ENCODE data around the gene MS4A15.

Gene MS4A15

DNA sequence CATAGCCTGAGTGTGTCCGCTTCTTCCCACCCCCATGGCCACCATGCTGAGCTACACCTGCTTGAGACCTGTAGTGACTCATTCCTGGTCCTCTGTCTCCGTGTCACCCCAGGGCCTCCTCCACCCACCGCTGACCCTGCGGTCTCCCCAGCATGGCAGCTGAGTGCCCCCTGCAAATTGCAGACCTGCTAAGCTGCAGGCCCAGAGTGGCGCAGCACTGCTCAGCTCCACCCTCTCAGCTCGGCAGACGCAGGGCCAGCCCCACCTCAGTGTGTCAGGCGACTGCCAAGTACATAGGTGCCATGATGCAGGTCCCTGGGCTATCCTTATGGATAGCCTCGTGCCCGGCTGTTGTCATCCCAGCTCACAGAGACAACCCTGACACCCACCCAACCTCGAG lies 13.1 kb downstream of the MS4A15 start:
- Histone ChIP-seq H2AK5ac (ENCODE audit: low read depth, low read length) (no peak overlapping the region), H3K23ac (ENCODE audit: low read depth, low read length, poor library complexity) (no peak overlapping the region), H3K4ac (ENCODE audit: low read length) (peak overlapping the region; percentile 39), H4K8ac (ENCODE audit: low read depth, low read length) (no peak overlapping the region), H2BK15ac (ENCODE audit: low read length) (no peak overlapping the region), H3K27me3 (ENCODE audit: control insufficient read depth in 3 of 3, insufficient read depth in 3 of 3, low read depth in 1 of 3, low read length in 3 of 3) (peaks cover 0 to 3% (median 0%) of the 10 kb centered on the region in 3 experiments), H4K91ac (ENCODE audit: low read depth, low read length, poor library complexity) (peak overlapping the region; percentile 35), H3K4me2 (ENCODE audit: insufficient read depth, low read length, poor library complexity, severe bottlenecking) (no peak overlapping the region), H3K9ac (ENCODE audit: low read depth, low read length, poor library complexity) (peak overlapping the region; percentile 50), H3K14ac (ENCODE audit: low read length) (no peak overlapping the region), H3K27ac (replicated peaks; ENCODE audit: low read length) (no peak overlapping the region), H2BK5ac (ENCODE audit: low read length) (no peak overlapping the region), H3K36me3 (replicated peaks in 1 of 2; ENCODE audit: control insufficient read depth in 2 of 2, insufficient read depth in 2 of 2, low read length in 2 of 2) (no peaks in the 10 kb centered on the region), H2AFZ (ENCODE audit: low read length) (no peak overlapping the region), H3K4me3 (ENCODE audit: low read length in 2 of 2) (no peak overlapping the region), H2BK120ac (ENCODE audit: low read depth, low read length) (no peak overlapping the region), H3K18ac (ENCODE audit: low read length) (peak overlapping the region; percentile 78), H3K4me1 (ENCODE audit: control insufficient read depth in 2 of 2, insufficient read depth in 1 of 2, low read depth in 1 of 2, low read length in 2 of 2) (no peaks in the 10 kb centered on the region), H3K9me3 (replicated peaks in 1 of 2; ENCODE audit: control insufficient read depth in 2 of 2, insufficient read depth in 1 of 2, low read depth in 1 of 2, low read length in 2 of 2) (no peaks in the 10 kb centered on the region), H3K79me1 (ENCODE audit: low read depth, low read length) (no peaks in the 10 kb centered on the region), H2BK12ac (ENCODE audit: low read length) (no peak overlapping the region)
- DNase-seq (ENCODE audit: low spot score) = no peak
- WGBS, 2 donors (ENCODE audit: extremely low coverage in 2 of 2, insufficient read length in 2 of 2, insufficient replicate concordance in 1 of 2) = no CpG with 5 or more reads among the region's 11 CpGs

- Histone ChIP-seq H3K4me3 (ENCODE audit: low read length in 2 of 2) (no peak overlapping the region), H4K8ac (ENCODE audit: low read depth, low read length) (no peak overlapping the region), H3K9me3 (replicated peaks in 1 of 2; ENCODE audit: control insufficient read depth in 2 of 2, insufficient read depth in 1 of 2, low read depth in 1 of 2, low read length in 2 of 2) (no peaks in the 10 kb centered on the region), H4K91ac (ENCODE audit: low read depth, low read length, poor library complexity) (no peak overlapping the region), H2BK120ac (ENCODE audit: low read depth, low read length) (no peak overlapping the region), H3K9ac (ENCODE audit: low read depth, low read length, poor library complexity) (no peak overlapping the region), H3K27me3 (ENCODE audit: control insufficient read depth in 3 of 3, insufficient read depth in 3 of 3, low read depth in 1 of 3, low read length in 3 of 3) (peaks cover 0 to 3% (median 0%) of the 10 kb centered on the region in 3 experiments), H3K14ac (ENCODE audit: low read length) (no peak overlapping the region), H3K4me1 (ENCODE audit: control insufficient read depth in 2 of 2, insufficient read depth in 1 of 2, low read depth in 1 of 2, low read length in 2 of 2) (no peaks in the 10 kb centered on the region), H3K4me2 (ENCODE audit: insufficient read depth, low read length, poor library complexity, severe bottlenecking) (no peak overlapping the region), H3K36me3 (replicated peaks in 1 of 2; ENCODE audit: control insufficient read depth in 2 of 2, insufficient read depth in 2 of 2, low read length in 2 of 2) (no peaks in the 10 kb centered on the region), H3K79me1 (ENCODE audit: low read depth, low read length) (no peaks in the 10 kb centered on the region), H3K18ac (ENCODE audit: low read length) (no peak overlapping the region), H2AK5ac (ENCODE audit: low read depth, low read length) (no peak overlapping the region), H2BK5ac (ENCODE audit: low read length) (no peak overlapping the region), H3K4ac (ENCODE audit: low read length) (no peak overlapping the region), H2BK12ac (ENCODE audit: low read length) (no peak overlapping the region), H3K23ac (ENCODE audit: low read depth, low read length, poor library complexity) (no peak overlapping the region), H2AFZ (ENCODE audit: low read length) (no peak overlapping the region), H3K27ac (replicated peaks; ENCODE audit: low read length) (no peak overlapping the region), H2BK15ac (ENCODE audit: low read length) (no peak overlapping the region)
- WGBS, 2 donors (ENCODE audit: extremely low coverage in 2 of 2, insufficient read length in 2 of 2, insufficient replicate concordance in 1 of 2) = no CpG with 5 or more reads among the region's 4 CpGs
- no peak for DNase-seq (ENCODE audit: low spot score)
Measured at GRCh38 chr11:60771146-60771545, 14.5 kb downstream of the MS4A15 start.

DNA sequence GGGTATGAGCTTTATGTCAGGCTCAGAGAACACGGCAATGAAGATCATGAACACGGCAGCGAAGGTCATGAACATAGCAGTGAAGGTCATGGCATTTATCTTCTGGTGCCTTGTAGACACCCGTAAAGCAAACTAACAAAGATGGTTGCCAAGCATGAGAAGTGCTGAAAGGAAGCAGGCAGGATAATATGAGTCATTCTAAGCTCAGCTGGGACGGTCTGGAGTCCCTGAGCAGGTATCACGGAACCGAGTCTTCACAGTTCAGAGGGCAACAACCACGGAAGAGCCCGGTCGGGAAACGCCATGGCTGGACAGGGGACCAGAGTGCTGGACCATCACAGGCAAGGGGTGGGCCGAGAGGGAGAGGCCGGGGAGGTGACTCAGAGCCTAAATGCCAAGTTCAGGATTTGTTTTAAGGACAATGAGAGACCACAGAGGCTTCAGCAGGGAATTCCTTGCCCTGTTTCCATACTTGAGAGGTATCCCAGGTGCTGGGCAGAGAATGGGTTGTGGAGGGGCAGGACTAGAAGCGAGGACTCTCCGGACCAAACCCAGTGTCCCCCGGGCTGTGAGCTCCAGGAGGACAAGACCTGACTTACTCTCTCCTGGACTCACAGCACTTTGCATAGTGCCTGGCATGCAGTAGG lies 15.3 kb downstream of the MS4A15 start:
- no peak overlapping the region for H2BK15ac ChIP-seq (ENCODE audit: low read length)
- no CpG with 5 or more reads among the region's 16 CpGs for WGBS, 2 donors (ENCODE audit: extremely low coverage in 2 of 2, insufficient read length in 2 of 2, insufficient replicate concordance in 1 of 2)

GRCh38 chr11:60772666-60773065 lies 16.0 kb downstream of the MS4A15 start:
- Histone ChIP-seq H2BK5ac (ENCODE audit: low read length) (no peak overlapping the region), H2AK5ac (ENCODE audit: low read depth, low read length) (peak overlapping the region; percentile 60), H3K4me3 (ENCODE audit: low read length in 2 of 2) (no peak overlapping the region), H4K8ac (ENCODE audit: low read depth, low read length) (no peak overlapping the region), H2AFZ (ENCODE audit: low read length) (no peak overlapping the region), H3K9ac (ENCODE audit: low read depth, low read length, poor library complexity) (no peak overlapping the region), H3K27me3 (ENCODE audit: control insufficient read depth in 3 of 3, insufficient read depth in 3 of 3, low read depth in 1 of 3, low read length in 3 of 3) (peaks cover 0 to 3% (median 0%) of the 10 kb centered on the region in 3 experiments), H3K4me2 (ENCODE audit: insufficient read depth, low read length, poor library complexity, severe bottlenecking) (no peak overlapping the region), H3K9me3 (replicated peaks in 1 of 2; ENCODE audit: control insufficient read depth in 2 of 2, insufficient read depth in 1 of 2, low read depth in 1 of 2, low read length in 2 of 2) (no peaks in the 10 kb centered on the region), H3K4ac (ENCODE audit: low read length) (no peak overlapping the region), H3K27ac (replicated peaks; ENCODE audit: low read length) (no peak overlapping the region), H2BK12ac (ENCODE audit: low read length) (no peak overlapping the region), H3K36me3 (replicated peaks in 1 of 2; ENCODE audit: control insufficient read depth in 2 of 2, insufficient read depth in 2 of 2, low read length in 2 of 2) (no peaks in the 10 kb centered on the region), H3K4me1 (ENCODE audit: control insufficient read depth in 2 of 2, insufficient read depth in 1 of 2, low read depth in 1 of 2, low read length in 2 of 2) (no peaks in the 10 kb centered on the region), H3K23ac (ENCODE audit: low read depth, low read length, poor library complexity) (peak overlapping the region; percentile 69), H3K14ac (ENCODE audit: low read length) (no peak overlapping the region), H3K18ac (ENCODE audit: low read length) (peak overlapping the region; percentile 29), H4K91ac (ENCODE audit: low read depth, low read length, poor library complexity) (no peak overlapping the region), H2BK15ac (ENCODE audit: low read length) (no peak overlapping the region), H3K79me1 (ENCODE audit: low read depth, low read length) (no peaks in the 10 kb centered on the region), H2BK120ac (ENCODE audit: low read depth, low read length) (no peak overlapping the region)
- no peak for DNase-seq (ENCODE audit: low spot score)
- WGBS, 2 donors (ENCODE audit: extremely low coverage in 2 of 2, insufficient read length in 2 of 2, insufficient replicate concordance in 1 of 2) = no CpG with 5 or more reads among the region's 8 CpGs

More for the DNA sequence above, 15.3 kb downstream of the MS4A15 start:
- Histone ChIP-seq H2BK12ac (ENCODE audit: low read length) (no peak overlapping the region), H3K9ac (ENCODE audit: low read depth, low read length, poor library complexity) (no peak overlapping the region), H3K4me3 (ENCODE audit: low read length in 2 of 2) (no peak overlapping the region), H4K8ac (ENCODE audit: low read depth, low read length) (no peak overlapping the region), H3K79me1 (ENCODE audit: low read depth, low read length) (no peaks in the 10 kb centered on the region), H3K4me2 (ENCODE audit: insufficient read depth, low read length, poor library complexity, severe bottlenecking) (no peak overlapping the region), H2BK120ac (ENCODE audit: low read depth, low read length) (no peak overlapping the region), H2AFZ (ENCODE audit: low read length) (no peak overlapping the region), H3K4me1 (ENCODE audit: control insufficient read depth in 2 of 2, insufficient read depth in 1 of 2, low read depth in 1 of 2, low read length in 2 of 2) (no peaks in the 10 kb centered on the region), H2AK5ac (ENCODE audit: low read depth, low read length) (no peak overlapping the region), H3K27me3 (ENCODE audit: control insufficient read depth in 3 of 3, insufficient read depth in 3 of 3, low read depth in 1 of 3, low read length in 3 of 3) (peaks cover 0 to 3% (median 0%) of the 10 kb centered on the region in 3 experiments), H3K27ac (replicated peaks; ENCODE audit: low read length) (no peak overlapping the region), H4K91ac (ENCODE audit: low read depth, low read length, poor library complexity) (no peak overlapping the region), H3K36me3 (replicated peaks in 1 of 2; ENCODE audit: control insufficient read depth in 2 of 2, insufficient read depth in 2 of 2, low read length in 2 of 2) (no peaks in the 10 kb centered on the region), H2BK5ac (ENCODE audit: low read length) (no peak overlapping the region), H3K18ac (ENCODE audit: low read length) (no peak overlapping the region), H3K14ac (ENCODE audit: low read length) (no peak overlapping the region), H3K9me3 (replicated peaks in 1 of 2; ENCODE audit: control insufficient read depth in 2 of 2, insufficient read depth in 1 of 2, low read depth in 1 of 2, low read length in 2 of 2) (no peaks in the 10 kb centered on the region), H3K23ac (ENCODE audit: low read depth, low read length, poor library complexity) (no peak overlapping the region), H3K4ac (ENCODE audit: low read length) (no peak overlapping the region)
- no peak for DNase-seq (ENCODE audit: low spot score)

Data from neuronal stem cell (in vitro differentiated cells).